Hindlimb muscle (tissue), 1 donor: ENCODE data around the gene IER5. TPM values are rescaled to one million over a fixed set of nuclear protein-coding genes. Genes with fewer than 3 reads are reported as not detected.

ENCODE experiments used
- DNase-seq: peaks from one replicate; pipeline ENCODE4 v3.0.0-alpha.2; 2013
- polyA plus RNA-seq: library from polyadenylated mRNA; unstranded; fragments of 120-200 nt; gene quantifications from one replicate; pipeline ENCODE4 v1.2.1, GENCODE V29; 2013; ENCODE audit not compliant: insufficient read length

Gene IER5
- polyA plus RNA-seq, 1 donor: 7.5 TPM

DNA sequence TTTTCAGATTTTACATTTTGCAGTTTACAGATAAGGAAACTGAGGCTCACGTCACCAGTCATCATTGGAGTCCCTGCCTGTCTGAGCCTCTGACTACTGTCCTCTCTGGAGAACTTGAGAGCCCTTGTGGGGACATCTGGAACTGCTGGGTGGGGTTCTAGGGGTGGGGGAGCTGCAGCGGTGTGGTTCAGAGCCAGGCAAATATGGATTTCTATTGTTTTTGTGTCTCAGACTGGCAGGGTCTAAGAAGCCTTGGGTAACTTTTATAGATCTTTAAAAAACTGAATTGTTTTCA is 46.9 kb downstream of the IER5 start:
- no peak for DNase-seq

DNA sequence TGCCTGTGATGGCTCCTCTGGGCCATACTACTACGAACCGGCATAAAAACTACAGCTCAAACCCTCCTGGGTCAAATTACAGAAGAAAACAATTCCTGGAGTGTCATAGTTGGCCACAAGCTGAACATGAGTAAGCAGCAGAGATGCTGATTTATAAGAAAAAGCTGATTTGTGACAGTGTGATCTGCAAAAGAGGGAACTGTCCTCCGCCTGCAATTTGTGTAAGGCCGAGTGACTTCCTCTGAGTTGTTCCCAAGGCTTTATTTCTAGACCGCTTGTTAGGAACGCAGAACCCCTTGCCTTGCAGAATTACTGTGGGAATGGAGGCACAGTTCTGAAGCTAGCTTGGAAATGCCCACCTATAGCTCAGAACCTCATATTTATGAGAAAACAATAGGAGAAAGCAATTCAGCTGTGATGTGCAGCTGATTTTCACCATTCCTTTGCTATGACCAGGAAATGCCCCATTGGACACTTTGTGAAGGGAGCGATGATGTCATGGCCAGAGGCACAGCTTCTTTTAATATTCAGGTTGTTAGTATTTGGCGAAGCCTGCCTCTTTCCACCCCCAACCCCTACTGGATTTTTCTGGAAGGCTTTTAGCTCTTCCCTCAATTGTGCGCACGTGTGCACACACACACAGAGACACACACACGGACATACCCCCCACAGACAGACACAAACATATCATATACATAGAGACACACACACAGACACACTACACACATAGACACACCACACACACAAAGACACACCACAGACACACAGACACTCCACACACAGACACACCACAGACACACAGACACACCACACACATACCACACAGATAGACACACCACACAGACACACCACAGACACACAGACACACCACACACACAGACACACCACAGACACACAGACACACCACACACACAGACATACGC is 47.6 kb downstream of the IER5 start:
- DNase-seq: no peak

DNA sequence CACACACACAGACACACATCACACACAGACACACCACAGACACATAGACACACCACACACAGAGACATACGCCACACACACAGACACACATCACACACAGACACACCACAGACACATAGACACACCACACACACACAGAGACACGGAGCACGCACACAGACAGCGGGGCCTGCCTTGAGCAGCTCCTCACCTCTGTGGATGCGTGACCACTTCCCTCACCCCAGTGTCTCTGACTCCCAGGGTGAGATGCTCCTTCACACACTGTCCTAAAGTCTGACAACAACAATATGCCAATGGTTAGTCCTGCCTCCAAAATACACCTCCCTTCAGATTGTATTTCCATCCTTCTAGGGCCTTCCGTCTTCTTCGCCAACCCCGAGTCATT is 48.2 kb downstream of the IER5 start:
- DNase-seq: no peak

DNA sequence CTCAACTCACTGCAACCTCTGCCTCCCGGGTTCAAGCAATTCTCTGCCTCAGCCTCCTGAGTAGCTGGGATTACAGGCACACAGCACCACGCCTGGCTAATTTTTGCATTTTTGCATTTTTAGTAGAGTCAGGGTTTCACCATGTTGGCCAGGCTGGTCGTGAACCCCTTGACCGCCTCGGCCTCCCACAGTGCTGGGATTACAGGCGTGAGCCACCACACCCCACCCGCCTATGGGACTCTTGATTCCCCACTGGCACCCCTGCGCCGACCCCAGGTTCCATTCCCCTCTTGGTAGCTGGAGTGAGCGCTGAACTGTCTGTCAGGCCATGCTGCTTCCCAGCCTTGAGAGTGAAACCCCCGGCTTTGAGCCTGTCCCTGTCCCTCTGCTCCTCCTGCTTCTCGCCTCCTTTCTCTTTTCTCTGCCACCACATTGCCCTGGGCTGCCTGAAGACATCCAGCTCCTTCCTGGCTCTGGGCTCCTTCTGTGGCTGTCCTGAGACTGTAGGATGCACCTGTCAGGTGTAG is 48.8 kb downstream of the IER5 start:
- DNase-seq: no peak

DNA sequence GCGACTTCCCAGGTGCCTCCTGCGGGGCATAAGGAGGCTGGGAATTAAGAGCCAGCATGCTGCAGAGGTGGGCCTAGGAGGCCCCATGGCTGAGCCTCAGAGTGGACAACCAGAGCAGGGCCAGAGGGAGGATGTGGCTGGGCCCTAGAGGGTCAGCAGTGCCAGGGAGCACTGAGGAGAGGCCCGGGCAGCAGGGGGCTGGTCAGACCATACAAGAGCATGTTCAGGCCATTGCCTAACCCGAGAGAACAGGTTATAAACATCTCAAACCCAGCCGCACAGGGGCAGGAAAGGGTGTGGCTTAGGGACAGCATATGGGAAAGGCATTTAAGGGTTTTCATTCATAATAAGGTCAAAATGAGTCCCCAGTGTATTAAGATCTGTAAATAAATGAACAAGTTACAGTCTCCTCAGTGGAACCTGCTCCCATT is 51.1 kb downstream of the IER5 start:
- DNase-seq: no peak

DNA sequence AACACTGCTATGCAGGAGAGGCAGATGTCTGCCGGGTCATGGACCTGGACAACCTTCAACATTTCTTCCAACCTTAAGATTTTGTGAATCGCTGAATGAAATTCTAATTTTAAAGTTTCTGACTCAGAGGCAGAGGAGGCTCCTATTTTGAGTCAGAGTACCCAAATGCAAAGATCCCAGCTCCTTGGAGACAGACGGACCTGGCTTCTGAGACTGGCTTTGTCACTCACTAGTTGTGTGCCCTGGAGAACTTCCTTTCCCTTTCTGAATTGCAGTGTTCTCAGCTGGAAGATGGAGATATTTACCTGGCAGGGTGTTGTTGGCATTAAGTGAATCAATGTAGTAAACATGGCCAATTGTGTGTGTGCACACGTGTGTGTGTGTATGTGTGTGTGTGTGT is 51.9 kb downstream of the IER5 start:
- DNase-seq: no peak

DNA sequence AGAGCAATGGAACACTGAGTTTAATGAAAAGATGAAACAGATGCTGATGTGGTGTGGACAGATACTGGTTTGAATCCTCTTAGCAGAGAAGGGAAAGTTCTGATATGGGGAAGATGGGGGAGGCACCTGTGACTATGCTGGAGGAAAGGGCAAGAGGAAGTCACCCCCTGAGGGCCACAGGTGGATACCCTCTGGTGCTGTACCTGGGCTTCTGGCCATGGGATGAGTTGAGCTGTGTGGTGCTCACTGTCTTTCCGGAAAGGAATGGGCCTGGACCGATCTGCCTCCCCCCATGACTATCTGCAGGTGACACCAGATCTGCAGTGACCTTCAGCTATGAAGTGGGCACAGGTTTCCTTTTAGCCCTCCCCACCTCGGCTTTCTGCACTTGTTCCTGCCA is 52.4 kb downstream of the IER5 start:
- no peak for DNase-seq

DNA sequence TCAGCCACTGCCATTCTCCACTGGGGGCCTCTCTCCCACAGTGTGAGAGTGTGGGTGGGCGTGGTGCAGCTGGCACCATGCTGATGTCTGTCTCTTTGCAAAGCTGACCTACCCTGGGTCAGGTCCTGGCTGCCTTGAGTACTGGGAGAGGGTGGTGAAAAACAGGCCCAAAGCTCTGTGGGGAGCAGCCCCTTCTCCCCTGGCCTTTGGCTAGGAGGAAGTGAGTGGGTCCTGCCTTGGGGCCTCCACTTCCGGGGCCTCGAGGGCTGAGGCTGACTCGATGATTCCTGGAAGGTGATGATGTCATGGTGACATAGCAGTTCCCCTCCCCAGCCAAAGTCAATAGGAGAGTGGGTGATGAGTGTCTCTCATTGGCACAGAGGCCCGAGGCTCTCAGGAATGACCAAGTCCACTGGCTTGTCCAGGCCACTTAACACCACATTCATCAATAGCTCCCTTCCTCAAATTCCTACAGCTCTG is 53.0 kb downstream of the IER5 start:
- DNase-seq: no peak

Other genes starting within 250 kb of the IER5 start
- 16.8 TPM for gene KIAA1614, start 175.8 kb upstream of the IER5 start, polyA plus RNA-seq
- gene STX6, start 65.8 kb upstream of the IER5 start, polyA plus RNA-seq: 17.4 TPM
- 3.3 TPM for gene MR1, start 54.7 kb upstream of the IER5 start, polyA plus RNA-seq